G401.6 (cell line): ENCODE measurements around the gene ANAPC1.
"Not testable (repeated sequence)": the region's sequence is repeated elsewhere in the genome, so short reads cannot be mapped to it uniquely, and the experiment has no call there.

Experiments
- FAIRE-seq: peaks from 2 replicates; lab custom pipeline; 2012; peaks lifted over from hg19 to GRCh38; lab: Jason Lieb, UNC

ANAPC1 gene

DNA sequence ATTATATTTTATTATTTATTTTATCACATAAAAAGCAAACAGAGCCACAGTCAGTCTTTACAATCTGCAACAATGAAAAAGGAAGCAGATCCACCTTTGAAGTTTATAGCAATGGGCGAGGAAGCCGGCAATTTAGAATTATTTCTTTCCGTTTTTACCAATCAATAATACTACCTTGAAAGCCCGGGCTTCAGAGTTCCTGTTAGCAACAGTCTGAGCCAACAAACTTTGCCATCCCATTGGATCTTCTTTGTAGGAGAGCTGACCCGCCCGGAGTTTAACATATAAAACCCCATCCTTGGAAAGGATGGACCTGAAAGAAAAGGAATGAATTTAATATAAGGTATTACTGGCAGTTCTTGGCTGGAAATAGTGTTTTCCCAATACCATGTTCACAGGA is 101.8 kb downstream of the ANAPC1 start:
- FAIRE-seq = not testable (repeated sequence)

- FAIRE-seq = not testable (repeated sequence)
Observed at GRCh38 chr2:111781443-111782094, 102.4 kb downstream of the ANAPC1 start.

- not testable (repeated sequence) for FAIRE-seq
Observed at GRCh38 chr2:111777155-111777554, 106.8 kb downstream of the ANAPC1 start.

DNA sequence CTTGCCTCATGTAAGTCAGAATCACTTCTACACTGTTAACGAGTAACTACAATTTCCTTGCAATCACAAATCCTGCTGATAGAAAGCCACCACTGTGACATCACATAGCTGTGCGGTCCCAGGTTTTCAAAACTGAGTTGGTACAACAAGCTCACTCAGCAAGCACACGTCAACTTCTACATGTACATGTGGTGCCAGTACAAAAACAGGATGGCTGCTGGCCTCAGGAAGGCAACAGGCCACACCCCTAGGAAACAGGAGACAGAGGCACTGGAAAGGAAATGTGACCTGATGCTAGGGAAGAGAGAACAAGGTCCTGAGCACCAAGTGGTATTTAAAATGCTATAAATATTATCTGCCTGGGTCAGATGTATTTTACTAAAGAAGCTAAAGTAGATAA is 107.7 kb downstream of the ANAPC1 start:
- FAIRE-seq = not testable (repeated sequence)

GRCh38 chr2:111772180-111772579 is 111.8 kb downstream of the ANAPC1 start:
- not testable (repeated sequence) for FAIRE-seq

GRCh38 chr2:111770916-111771658 is 112.9 kb downstream of the ANAPC1 start:
- not testable (repeated sequence) for FAIRE-seq

DNA sequence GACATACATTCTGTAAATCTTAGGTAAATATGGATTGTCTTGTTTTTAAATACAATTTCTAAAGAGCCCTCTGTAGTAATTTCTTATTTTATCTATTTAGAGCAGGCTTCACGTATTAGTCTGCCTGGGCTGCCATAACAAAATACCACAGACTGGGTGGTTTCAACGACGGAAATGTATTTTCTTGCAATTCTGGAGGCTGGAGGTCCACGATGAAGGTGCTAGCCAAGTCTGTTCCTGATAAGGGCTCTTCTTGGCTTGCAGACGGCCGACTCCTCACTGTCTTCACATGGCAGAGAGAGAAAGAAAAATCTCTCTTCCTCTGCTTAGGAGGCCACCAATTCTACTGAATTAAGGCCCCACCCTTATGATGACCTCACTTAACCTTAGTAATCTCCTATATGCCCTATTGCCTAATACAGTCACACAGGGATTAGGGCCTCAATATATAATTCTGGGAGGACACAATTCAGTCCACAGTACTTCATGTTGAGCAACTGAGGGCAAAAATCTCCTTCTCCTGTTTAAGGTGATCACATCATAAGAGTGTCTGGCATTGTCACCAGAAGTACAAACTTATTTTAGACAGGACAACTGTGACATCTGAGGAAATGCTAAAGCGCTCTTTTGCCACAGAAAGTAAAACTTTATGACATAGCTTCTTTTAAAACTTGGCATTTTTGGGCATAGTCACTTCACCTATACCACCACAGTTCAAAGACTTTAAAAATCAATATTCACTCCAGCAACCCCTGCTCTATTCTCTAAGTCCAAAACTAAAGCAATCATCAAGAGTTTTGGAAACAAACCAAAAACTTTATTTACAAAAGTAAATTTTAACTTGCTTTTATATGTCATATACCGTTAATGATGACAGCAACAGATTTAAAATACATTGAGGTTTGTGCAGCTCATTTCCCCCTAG is 115.5 kb downstream of the ANAPC1 start:
- FAIRE-seq = not testable (repeated sequence)

DNA sequence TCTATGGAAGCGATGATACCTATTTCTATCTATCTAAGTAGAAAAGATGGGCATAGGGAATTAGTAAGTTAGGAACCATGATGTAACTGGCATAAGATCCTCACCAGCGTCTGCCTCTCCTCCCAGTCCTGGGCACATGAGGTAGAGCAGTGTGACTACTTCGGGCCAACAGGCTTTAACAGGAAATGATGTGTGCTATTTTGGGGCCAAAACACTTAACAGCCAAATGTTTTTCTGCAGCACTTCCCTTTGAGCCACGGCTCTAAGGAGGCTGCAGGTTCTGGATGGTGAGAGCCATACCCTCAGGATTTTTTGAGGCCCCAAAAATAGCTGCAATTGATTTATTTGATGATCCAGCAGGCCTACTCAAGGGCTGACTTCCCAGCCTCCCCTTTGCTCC is 116.9 kb downstream of the ANAPC1 start:
- FAIRE-seq = not testable (repeated sequence)

DNA sequence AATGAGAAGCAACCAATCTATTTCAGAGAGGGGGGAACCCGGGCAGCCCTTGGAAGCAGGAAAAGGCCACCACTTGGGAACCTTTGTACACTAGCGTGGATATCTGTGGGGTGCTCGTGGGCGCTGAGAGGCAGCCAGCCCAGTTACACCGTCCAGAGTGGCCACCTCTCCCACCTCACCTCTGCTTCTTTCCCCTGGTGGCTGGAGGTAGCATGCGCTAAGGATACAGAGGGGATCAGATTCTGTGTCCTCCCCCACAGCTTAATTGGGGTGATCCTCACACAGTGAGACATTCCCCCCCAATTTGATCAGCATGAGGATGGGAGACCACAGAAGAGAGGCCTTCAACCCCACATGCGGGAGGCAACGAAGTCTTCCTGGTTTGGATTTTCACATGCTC is 117.7 kb downstream of the ANAPC1 start:
- FAIRE-seq = not testable (repeated sequence)

GRCh38 chr2:111764151-111764550 is 119.8 kb downstream of the ANAPC1 start:
- FAIRE-seq = not testable (repeated sequence)

DNA sequence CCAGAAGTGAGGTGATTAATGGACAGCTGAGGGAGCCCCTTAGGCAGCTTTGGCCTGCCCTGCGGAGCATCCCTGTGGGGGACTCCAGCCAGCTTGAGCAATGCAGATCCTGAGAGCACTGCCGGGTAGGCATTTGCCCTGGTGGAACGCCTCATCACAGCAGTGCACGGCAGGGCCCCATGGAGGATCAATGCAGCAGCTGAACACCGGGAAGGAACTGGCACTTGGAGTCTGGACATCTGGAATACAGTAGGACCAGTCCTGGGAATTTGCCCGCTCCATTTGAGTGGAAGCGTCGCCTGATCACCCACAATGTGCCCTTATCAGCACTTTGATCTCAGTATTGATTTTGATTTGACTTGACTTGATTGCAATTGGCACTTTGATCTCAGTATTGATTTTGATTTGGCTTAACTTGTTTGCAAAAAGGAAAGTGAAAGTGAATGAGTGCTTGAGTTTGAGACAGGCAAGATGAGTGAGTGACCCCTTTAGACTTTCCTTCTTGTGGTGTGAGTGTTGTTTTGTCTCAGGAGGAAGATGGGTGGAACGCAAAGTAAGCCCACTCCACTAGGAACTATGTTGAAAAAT is 123.2 kb downstream of the ANAPC1 start:
- FAIRE-seq = not testable (repeated sequence)

GRCh38 chr2:111752533-111752932 is 131.5 kb downstream of the ANAPC1 start:
- not testable (repeated sequence) for FAIRE-seq

- FAIRE-seq = not testable (repeated sequence)
Observed at GRCh38 chr2:111750641-111751040, 133.4 kb downstream of the ANAPC1 start.

- not testable (repeated sequence) for FAIRE-seq
Observed at GRCh38 chr2:111748429-111748828, 135.6 kb downstream of the ANAPC1 start.

GRCh38 chr2:111747410-111748115 is 136.4 kb downstream of the ANAPC1 start:
- FAIRE-seq = peak; percentile 72

DNA sequence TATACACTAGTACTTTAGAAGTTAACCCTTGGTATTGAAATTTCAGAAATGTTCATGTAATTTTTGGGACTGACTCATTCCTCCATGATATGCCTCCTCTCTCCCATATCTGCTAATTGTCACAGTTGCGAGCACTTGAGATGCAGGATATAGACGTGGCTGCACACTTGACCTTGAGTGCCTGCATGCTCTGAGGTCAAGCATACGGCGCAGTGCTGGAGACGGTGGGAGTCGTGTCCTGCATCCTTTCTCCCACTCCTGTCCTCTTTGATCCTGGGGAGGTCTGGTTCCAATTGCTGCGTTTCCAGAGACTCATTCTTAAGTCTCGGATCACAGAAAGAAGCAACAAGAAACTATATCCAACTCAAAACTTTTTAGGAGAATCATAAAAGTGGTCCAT is 139.2 kb downstream of the ANAPC1 start:
- not testable (repeated sequence) for FAIRE-seq

- not testable (repeated sequence) for FAIRE-seq
Observed at GRCh38 chr2:111741517-111741916, 142.5 kb downstream of the ANAPC1 start.

DNA sequence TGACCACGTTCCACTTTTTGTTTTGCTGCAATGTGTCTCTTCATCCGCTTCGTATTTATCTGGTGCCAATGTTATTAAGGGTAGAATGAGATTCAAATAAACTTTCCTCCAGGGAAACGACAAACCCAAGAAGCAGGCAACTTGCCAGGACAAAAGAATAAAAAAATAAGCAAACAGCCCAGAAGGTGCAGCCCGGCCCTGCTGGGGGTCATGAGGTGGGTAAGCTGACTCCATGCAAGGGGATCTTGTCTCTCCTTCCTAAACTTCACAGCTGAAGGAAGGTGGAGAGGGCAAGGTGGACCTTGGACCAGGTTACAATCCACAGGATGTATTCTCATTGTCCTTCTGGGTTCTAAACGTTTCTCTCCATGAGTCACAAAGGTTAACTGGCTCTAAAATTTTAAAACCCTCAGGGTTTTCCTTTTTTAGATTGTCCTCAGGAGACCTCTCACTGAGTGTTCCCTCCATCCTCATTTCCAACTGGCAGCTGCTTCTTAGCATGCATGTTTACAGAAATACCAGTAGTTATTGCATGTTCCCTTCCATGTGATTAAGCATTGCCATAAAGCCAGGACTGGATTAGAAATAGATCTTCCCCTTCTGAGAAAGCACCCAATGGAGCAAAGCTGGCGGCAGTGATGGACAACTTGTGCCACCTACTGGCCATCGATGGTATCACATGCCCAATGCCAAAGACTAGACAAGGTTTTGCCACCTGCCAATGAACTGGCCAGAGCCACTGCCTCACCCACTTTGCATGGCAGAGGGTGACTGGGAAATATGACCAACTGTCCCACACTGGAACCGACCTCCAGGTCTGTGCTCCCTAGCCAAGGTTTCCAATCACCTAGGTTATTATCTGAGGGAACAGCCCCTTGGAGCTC is 147.9 kb downstream of the ANAPC1 start:
- peak; percentile 70 for FAIRE-seq

- not testable (repeated sequence) for FAIRE-seq
Observed at GRCh38 chr2:111735420-111735819, 148.6 kb downstream of the ANAPC1 start.

DNA sequence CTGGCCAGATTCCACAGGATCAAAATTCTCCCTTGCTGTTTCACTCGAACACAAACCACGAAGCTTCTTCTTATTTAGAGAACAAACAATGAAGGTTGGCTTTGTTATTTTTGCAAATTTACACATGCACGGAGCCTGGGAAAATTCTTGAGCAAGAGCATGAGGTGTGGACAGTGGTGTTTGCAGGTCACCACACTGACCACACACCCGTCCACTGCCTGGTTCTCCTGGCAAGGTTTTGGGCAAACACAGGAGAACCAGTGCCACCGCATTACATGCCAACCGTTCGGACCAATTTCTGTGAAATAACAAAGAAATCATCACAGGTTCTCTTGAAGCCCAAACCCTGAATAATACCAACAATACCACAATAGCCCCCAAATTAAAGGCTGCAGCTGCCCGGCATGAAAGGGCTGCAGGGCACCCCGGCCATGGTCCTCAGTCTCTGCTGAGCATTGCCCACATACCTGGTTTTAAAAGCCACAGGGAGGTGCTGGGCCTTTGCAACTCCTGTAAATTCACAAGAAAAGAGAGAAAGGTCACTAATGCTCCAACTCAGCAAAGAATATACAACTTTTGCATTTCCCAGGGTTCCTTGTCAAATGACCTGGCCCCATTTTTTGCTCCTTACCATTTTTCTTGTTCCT is 154.1 kb downstream of the ANAPC1 start:
- not testable (repeated sequence) for FAIRE-seq
